Fibroblast of mammary gland (primary cell): ENCODE results near the gene SPSB3.

ENCODE experiments used
- DNase-seq: peaks from one replicate; pipeline ENCODE4 v3.0.0-alpha.2; 2010; ENCODE audit warnings: low read depth
- H3K4me3 ChIP-seq: 2 replicates; pipeline ENCODE4 v1.5.1; 2011; ENCODE audit warnings: low read depth, mild to moderate bottlenecking, low read length, moderate library complexity; ENCODE audit not compliant: control insufficient read depth
- TF ChIP-seq, protein P1 (sequence below): conservative IDR thresholded peaks from 2 replicates; pipeline ENCODE4 v1.5.1; 2011; ENCODE audit warnings: low read depth, low read length, inconsistent platforms; ENCODE audit not compliant: control insufficient read depth, insufficient read depth

SPSB3 gene

DNA sequence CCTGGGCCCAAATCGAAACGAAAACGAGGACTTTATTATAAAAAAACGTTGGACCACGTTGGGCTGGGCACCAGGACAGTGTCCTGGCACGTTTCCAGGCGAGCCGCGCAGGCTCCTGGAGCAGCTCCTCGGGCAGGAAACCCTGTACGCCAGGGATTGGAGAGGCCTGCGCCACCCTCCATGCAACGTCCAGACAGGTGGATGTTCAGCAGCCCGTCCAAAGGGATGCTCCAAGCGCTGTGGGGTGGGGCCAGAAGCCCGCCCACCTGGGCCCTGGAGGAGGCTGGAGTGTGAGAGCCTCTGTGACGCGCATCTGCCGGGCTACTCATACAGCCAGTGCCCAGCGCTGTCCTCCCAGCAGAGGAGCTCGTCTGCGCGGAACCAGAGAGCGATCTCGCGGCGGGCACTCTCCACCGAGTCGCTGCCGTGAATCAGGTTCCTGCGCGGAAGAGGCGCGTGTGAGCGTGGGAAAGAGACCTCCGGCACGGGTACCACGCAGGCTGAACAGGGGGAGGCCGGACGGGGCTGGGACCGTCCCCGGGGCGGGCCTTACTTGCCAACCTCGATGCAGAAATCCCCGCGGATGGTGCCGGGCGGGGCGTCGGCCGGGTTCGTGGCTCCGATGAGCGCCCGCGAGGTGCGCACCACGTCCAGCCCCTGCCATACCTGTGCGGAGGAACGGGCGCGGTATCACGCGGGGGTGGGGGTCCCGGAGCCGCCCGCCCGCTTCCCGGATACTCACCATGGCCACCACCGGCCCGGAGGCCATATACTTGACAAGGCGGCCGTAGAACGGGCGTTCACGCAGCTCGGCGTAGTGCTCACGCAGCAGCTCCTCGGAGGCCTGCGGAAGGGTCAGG is 11.8 kb downstream of the SPSB3 start:
- peak overlapping the region; percentile 69 for H3K4me3 ChIP-seq
- TF ChIP-seq, protein P1, sequence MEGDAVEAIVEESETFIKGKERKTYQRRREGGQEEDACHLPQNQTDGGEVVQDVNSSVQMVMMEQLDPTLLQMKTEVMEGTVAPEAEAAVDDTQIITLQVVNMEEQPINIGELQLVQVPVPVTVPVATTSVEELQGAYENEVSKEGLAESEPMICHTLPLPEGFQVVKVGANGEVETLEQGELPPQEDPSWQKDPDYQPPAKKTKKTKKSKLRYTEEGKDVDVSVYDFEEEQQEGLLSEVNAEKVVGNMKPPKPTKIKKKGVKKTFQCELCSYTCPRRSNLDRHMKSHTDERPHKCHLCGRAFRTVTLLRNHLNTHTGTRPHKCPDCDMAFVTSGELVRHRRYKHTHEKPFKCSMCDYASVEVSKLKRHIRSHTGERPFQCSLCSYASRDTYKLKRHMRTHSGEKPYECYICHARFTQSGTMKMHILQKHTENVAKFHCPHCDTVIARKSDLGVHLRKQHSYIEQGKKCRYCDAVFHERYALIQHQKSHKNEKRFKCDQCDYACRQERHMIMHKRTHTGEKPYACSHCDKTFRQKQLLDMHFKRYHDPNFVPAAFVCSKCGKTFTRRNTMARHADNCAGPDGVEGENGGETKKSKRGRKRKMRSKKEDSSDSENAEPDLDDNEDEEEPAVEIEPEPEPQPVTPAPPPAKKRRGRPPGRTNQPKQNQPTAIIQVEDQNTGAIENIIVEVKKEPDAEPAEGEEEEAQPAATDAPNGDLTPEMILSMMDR, result no peak
- peak; percentile 75 for DNase-seq

GRCh38 chr16:1769402-1770300 is 12.7 kb downstream of the SPSB3 start:
- peak overlapping the region; percentile 69 for H3K4me3 ChIP-seq
- TF ChIP-seq, protein P1, result no peak
- DNase-seq, result no peak

DNA sequence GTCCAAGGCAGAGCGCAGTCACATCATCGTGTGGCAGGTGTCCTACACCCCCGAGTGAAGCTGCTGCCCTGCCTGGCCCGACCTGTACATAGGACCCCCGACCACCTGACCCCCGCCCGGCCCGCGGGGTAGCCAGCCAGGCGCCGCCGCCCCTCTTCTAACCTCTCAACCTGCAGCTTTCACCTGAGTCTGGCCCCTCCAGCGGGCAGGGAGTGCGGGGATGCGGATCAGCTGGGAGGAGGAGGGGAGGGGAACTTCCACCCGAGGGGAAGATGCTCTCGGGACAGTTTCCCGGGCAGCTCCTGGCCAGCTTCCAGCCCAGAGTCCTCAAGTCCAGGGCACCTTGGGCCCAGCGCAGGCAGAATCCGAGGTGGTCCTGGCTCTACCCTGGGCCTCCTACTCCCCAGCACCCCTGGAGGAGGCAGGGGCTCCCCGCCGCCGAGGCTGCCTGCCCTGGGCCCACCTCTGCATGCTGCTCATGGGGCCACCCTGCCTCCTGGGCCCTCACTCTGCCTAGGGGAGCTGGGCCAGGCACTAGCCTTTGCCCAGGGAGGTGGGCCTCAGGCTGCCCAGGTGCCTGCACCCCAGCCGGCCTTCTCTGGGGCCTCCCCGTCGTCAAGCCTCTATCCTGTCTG is 13.5 kb downstream of the SPSB3 start:
- TF ChIP-seq, protein P1, result no peak
- H3K4me3 ChIP-seq, result no peak overlapping the region
- no peak for DNase-seq

GRCh38 chr16:1768061-1768766 is 14.2 kb downstream of the SPSB3 start:
- no peak overlapping the region for H3K4me3 ChIP-seq
- DNase-seq, result no peak
- TF ChIP-seq, protein P1, result no peak

- no peak overlapping the region for H3K4me3 ChIP-seq
- no peak for DNase-seq
- TF ChIP-seq, protein P1, result no peak
Measured at GRCh38 chr16:1767116-1767994, 15.0 kb downstream of the SPSB3 start.

DNA sequence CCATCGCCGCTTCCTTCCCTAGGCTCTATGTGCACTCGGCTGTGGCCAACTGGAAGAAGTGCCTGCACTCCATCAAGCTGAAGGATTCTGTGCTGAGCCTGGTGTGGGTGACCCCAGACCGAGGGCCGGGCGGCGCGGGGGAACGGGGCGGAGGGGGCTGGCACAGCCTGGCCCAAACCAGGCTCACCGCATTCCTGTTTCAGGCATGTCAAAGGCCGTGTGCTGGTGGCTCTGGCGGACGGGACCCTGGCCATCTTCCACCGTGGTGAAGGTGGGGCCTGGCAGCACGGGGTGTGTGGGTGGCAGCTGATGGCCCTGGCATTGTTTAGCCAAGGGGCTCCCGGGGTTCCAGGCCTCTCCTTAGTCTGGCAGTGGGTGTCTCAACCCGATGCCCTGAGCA is 15.7 kb downstream of the SPSB3 start:
- TF ChIP-seq, protein P1, result no peak
- no peak for DNase-seq
- no peak overlapping the region for H3K4me3 ChIP-seq
